Tongue (tissue), 2 donors: ENCODE results near the gene SNED1. TPM values are rescaled to one million over a fixed set of nuclear protein-coding genes. Genes with fewer than 3 reads are reported as not detected.

Source experiments
- DNase-seq: peaks from one replicate; pipeline ENCODE4 v3.0.0-alpha.2; 2015
- total RNA-seq: library from RNA; depleted of rRNA; stranded (reverse); fragments of >200 nt; gene quantifications from one replicate; pipeline ENCODE4 v1.2.3, GENCODE V29; 2014

The SNED1 gene
- total RNA-seq, 1 donor from 2014 or later, result 15.0 TPM

- no peak for DNase-seq
Observed at GRCh38 chr2:241006412-241006811, 8.0 kb downstream of the SNED1 start.

GRCh38 chr2:241007111-241007510, 8.7 kb downstream of the SNED1 start:
- DNase-seq, result no peak

- no peak for DNase-seq
Observed at GRCh38 chr2:241007880-241008710, 9.7 kb downstream of the SNED1 start.

GRCh38 chr2:241008711-241009121, 10.3 kb downstream of the SNED1 start:
- no peak for DNase-seq

- no peak for DNase-seq
Observed at GRCh38 chr2:241009191-241009590, 10.8 kb downstream of the SNED1 start.

- DNase-seq, result peak; percentile 58
Observed at GRCh38 chr2:241009601-241010530, 11.4 kb downstream of the SNED1 start.

- no peak for DNase-seq
Observed at GRCh38 chr2:241010531-241011295, 12.3 kb downstream of the SNED1 start.

- no peak for DNase-seq
Observed at GRCh38 chr2:241011296-241011600, 12.8 kb downstream of the SNED1 start.

- DNase-seq, result no peak
Observed at GRCh38 chr2:241011751-241012510, 13.5 kb downstream of the SNED1 start.

GRCh38 chr2:241014224-241014623, 15.8 kb downstream of the SNED1 start:
- DNase-seq, result no peak

GRCh38 chr2:241014764-241015163, 16.3 kb downstream of the SNED1 start:
- DNase-seq, result no peak

GRCh38 chr2:241015439-241015838, 17.0 kb downstream of the SNED1 start:
- no peak for DNase-seq

- no peak for DNase-seq
Observed at GRCh38 chr2:241017228-241017940, 19.0 kb downstream of the SNED1 start.

- no peak for DNase-seq
Observed at GRCh38 chr2:241018051-241018891, 19.9 kb downstream of the SNED1 start.

- DNase-seq, result no peak
Observed at GRCh38 chr2:241019441-241020139, 21.2 kb downstream of the SNED1 start.

- no peak for DNase-seq
Observed at GRCh38 chr2:241020201-241020600, 21.8 kb downstream of the SNED1 start.

GRCh38 chr2:241020629-241021190, 22.3 kb downstream of the SNED1 start:
- DNase-seq, result no peak

- DNase-seq, result no peak
Observed at GRCh38 chr2:241025639-241026038, 27.2 kb downstream of the SNED1 start.
